Hematopoietic multipotent progenitor cell (in vitro differentiated cells): ENCODE measurements around the gene SYNRG. TPM values are rescaled to one million over a fixed set of nuclear protein-coding genes. Genes with fewer than 3 reads are reported as not detected.

Experiments
- DNase-seq, 3 donors: peaks; one replicate each; pipeline ENCODE4 v3.0.0-alpha.2; 2011 to 2015; ENCODE audit warnings: low read depth in 2 of 3, low spot score in 2 of 3
- total RNA-seq: library from RNA; depleted of rRNA; stranded (reverse); fragments of >200 nt; gene quantifications from one replicate; pipeline ENCODE4 v1.2.3, GENCODE V29; 2012

SYNRG gene
- total RNA-seq, 1 donor, result 11.6 TPM

- no peak for DNase-seq
Measured at GRCh38 chr17:37510056-37510455, 99.2 kb downstream of the SYNRG start.

- DNase-seq, result no peak
Measured at GRCh38 chr17:37507111-37507510, 102.1 kb downstream of the SYNRG start.

- peak in 2 of 3 donors; percentile 30 to 44 for DNase-seq
Measured at GRCh38 chr17:37506678-37507077, 102.5 kb downstream of the SYNRG start.

GRCh38 chr17:37505333-37505732 is 103.9 kb downstream of the SYNRG start:
- DNase-seq, result no peak

- DNase-seq, result no peak
Measured at GRCh38 chr17:37503148-37503547, 106.1 kb downstream of the SYNRG start.

GRCh38 chr17:37502009-37502936 is 106.9 kb downstream of the SYNRG start:
- DNase-seq, result no peak

GRCh38 chr17:37500378-37500777 is 108.8 kb downstream of the SYNRG start:
- no peak for DNase-seq

- DNase-seq, result no peak
Measured at GRCh38 chr17:37494971-37495370, 114.2 kb downstream of the SYNRG start.

- no peak for DNase-seq
Measured at GRCh38 chr17:37494401-37494831, 114.8 kb downstream of the SYNRG start.

- no peak for DNase-seq
Measured at GRCh38 chr17:37493249-37494027, 115.8 kb downstream of the SYNRG start.

GRCh38 chr17:37492167-37492566 is 117.1 kb downstream of the SYNRG start:
- DNase-seq, result no peak

- peak in 2 of 3 donors; percentile 11 to 14 for DNase-seq
Measured at GRCh38 chr17:37490638-37491614, 118.3 kb downstream of the SYNRG start.

- DNase-seq, result peak; percentile 48 to 91 (median 82)
Measured at GRCh38 chr17:37490022-37490587, 119.1 kb downstream of the SYNRG start.

GRCh38 chr17:37489197-37490001 is 119.8 kb downstream of the SYNRG start, which contains the start of gene DUSP14:
Gene DUSP14, plus strand, starts transcription at chr17:37489891. Its CDS starts 22,382 bp downstream, at chr17:37512273.
- peak; percentile 67 to 87 (median 84) for DNase-seq

- peak; percentile 14 to 69 (median 54) for DNase-seq
Measured at GRCh38 chr17:37488607-37489196, 120.5 kb downstream of the SYNRG start.

GRCh38 chr17:37488009-37488604 is 121.1 kb downstream of the SYNRG start:
- peak in 2 of 3 donors; percentile 59 to 64 for DNase-seq

GRCh38 chr17:37485938-37486570 is 123.2 kb downstream of the SYNRG start:
- no peak for DNase-seq
